Gastroesophageal sphincter (tissue), 4 donors: ENCODE results near the gene XYLT1. TPM values are rescaled to one million over a fixed set of nuclear protein-coding genes. Genes with fewer than 3 reads are reported as not detected.
A peak's percentile ranks its signal among the peaks of the same experiment; 100 is the strongest.

Source experiments
- ATAC-seq: fragments of 150-250 bp; one replicate; pipeline ENCODE4 v1.9.1; 2016; ENCODE audit warnings: mild to moderate bottlenecking, moderate library complexity
- H3K27ac ChIP-seq, 4 donors: fragments of 200-600 bp; sonication (generic) in 3 of 4; 1 replicate in 3 of 4; 2 replicates in 1 of 4; pipeline ENCODE4 v1.5.1; 2016 to 2019
- H3K27me3 ChIP-seq: fragments of 200-600 bp; sonication (generic); one replicate; pipeline ENCODE4 v1.5.1; 2019
- H3K36me3 ChIP-seq, 2 donors: fragments of 200-600 bp; sonication (generic); one replicate each; pipeline ENCODE4 v1.5.1; 2019; ENCODE audit warnings: control low read depth in 1 of 2
- H3K4me1 ChIP-seq, 3 donors: fragments of 200-600 bp; sonication (generic); 1 replicate in 2 of 3; 2 replicates in 1 of 3; pipeline ENCODE4 v1.5.1; 2016 to 2019; ENCODE audit warnings: control low read depth in 2 of 3
- H3K4me3 ChIP-seq, 2 donors: fragments of 200-600 bp; sonication (generic); one replicate each; pipeline ENCODE4 v1.5.1; 2019; ENCODE audit warnings: mild to moderate bottlenecking in 1 of 2, moderate library complexity in 1 of 2
- H3K9me3 ChIP-seq, 3 donors: fragments of 200-600 bp; sonication (generic); one replicate each; pipeline ENCODE4 v1.5.1; 2017 to 2019; ENCODE audit warnings: control low read depth in 2 of 3
- EP300 ChIP-seq: sonication (generic); formaldehyde crosslinking; IDR thresholded peaks from one replicate; pipeline ENCODE4 v1.6.1; 2017; ENCODE audit warnings: antibody characterized with exemption, mild to moderate bottlenecking
- POLR2A ChIP-seq, 2 donors: fragments of 450-650 bp; IDR thresholded peaks; one replicate each; pipeline ENCODE4 v1.6.1; 2017; ENCODE audit warnings: antibody characterized with exemption in 2 of 2, mild to moderate bottlenecking in 2 of 2, moderate library complexity in 1 of 2
- POLR2AphosphoS5 ChIP-seq: sonication (generic); formaldehyde crosslinking; IDR thresholded peaks from one replicate; pipeline ENCODE4 v1.6.1; 2017; ENCODE audit warnings: antibody characterized with exemption
- whole genome bisulfite sequencing, 2 donors: methylation state at CpG; one replicate each; pipeline ENCODE4 v1.1.5; 2018; ENCODE audit warnings: low coverage in 1 of 2; 5-methylcytosine and 5-hydroxymethylcytosine counted together
- total RNA-seq, 4 donors: library from RNA; depleted of rRNA; stranded (reverse); fragments of >200 nt; gene quantifications; one replicate each; pipeline ENCODE4 v1.1.0, GENCODE V29; 2016
- TF ChIP-seq, protein P1 (sequence below), 4 experiments: fragments of 200-600 bp in 2 of 4; fragments of 450-650 bp in 2 of 4; sonication (generic) in 1 of 4; IDR thresholded peaks; one replicate each; pipeline ENCODE4 v1.5.1; 2017 to 2019; ENCODE audit warnings: antibody characterized with exemption in 4 of 4, mild to moderate bottlenecking in 2 of 4, moderate library complexity in 2 of 4

The XYLT1 gene
- total RNA-seq, 4 donors from 2014 or later, result 19.1 to 51.6 (median 23.7) TPM

GRCh38 chr16:17407321-17407720, 63.4 kb downstream of the XYLT1 start:
- H3K27me3 ChIP-seq, result no peaks in the 10 kb centered on the region
- no peak for TF ChIP-seq POLR2A (IDR thresholded peaks at IDR 0.05)
- TF ChIP-seq POLR2AphosphoS5, result no peak
- no peak for TF ChIP-seq EP300
- TF ChIP-seq, protein P1, sequence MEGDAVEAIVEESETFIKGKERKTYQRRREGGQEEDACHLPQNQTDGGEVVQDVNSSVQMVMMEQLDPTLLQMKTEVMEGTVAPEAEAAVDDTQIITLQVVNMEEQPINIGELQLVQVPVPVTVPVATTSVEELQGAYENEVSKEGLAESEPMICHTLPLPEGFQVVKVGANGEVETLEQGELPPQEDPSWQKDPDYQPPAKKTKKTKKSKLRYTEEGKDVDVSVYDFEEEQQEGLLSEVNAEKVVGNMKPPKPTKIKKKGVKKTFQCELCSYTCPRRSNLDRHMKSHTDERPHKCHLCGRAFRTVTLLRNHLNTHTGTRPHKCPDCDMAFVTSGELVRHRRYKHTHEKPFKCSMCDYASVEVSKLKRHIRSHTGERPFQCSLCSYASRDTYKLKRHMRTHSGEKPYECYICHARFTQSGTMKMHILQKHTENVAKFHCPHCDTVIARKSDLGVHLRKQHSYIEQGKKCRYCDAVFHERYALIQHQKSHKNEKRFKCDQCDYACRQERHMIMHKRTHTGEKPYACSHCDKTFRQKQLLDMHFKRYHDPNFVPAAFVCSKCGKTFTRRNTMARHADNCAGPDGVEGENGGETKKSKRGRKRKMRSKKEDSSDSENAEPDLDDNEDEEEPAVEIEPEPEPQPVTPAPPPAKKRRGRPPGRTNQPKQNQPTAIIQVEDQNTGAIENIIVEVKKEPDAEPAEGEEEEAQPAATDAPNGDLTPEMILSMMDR (IDR thresholded peaks at IDR 0.05), result no peak
- H3K4me1 ChIP-seq, result peaks cover 0 to 75% (median 27%) of the 10 kb centered on the region in 3 donors
- WGBS, 2 donors, result 88 to 100% methylated on average over 3 of the region's 3 CpGs
- H3K9me3 ChIP-seq, result no peaks in the 10 kb centered on the region
- H3K27ac ChIP-seq, result peak overlapping the region; percentile 86 to 92 (median 90)
- no peak for ATAC-seq
- H3K4me3 ChIP-seq, result no peak overlapping the region
- no peaks in the 10 kb centered on the region for H3K36me3 ChIP-seq

DNA sequence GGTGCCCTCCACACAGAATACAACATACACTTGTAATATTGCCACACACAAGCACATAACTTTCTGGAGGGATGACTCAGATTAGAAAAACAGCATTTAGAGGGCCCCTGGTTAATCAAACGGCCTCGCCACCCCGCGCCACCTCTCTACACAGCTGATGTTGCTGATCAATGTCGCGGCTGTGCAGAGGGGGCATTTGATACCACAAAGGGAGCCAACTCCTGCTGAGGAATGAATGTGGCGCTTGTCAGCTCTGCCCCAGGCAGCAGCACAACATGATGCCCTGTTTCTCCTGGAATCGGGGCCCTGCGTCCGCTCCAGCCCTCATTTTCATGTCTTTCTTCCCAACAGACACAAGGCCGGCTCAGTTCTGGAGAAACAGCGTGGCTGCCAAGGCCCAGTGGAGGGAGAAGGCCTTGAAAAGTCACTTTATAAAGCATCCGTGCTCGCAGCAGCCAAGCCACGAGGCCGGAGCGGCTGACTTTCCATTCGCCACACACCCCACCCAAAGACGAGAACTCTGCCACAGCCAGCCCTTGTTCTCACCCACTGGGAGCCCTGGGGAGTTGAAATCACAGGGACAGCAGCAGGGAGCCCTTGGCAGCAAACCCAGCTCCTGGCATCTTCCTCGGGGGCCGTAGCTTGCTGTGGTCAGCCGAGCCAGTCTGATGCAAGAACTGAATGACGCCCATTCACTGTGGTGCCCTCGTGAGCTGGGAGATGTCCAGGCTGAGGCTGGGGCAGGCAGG, 65.6 kb downstream of the XYLT1 start:
- peak overlapping the region; percentile 86 to 92 (median 90) for H3K27ac ChIP-seq
- peak; percentile 78 for TF ChIP-seq POLR2AphosphoS5
- no peak for TF ChIP-seq POLR2A (IDR thresholded peaks at IDR 0.05)
- TF ChIP-seq, protein P1 (IDR thresholded peaks at IDR 0.05), result peak in 1 of 4 experiments; percentile 2
- peak; percentile 26 for TF ChIP-seq EP300

DNA sequence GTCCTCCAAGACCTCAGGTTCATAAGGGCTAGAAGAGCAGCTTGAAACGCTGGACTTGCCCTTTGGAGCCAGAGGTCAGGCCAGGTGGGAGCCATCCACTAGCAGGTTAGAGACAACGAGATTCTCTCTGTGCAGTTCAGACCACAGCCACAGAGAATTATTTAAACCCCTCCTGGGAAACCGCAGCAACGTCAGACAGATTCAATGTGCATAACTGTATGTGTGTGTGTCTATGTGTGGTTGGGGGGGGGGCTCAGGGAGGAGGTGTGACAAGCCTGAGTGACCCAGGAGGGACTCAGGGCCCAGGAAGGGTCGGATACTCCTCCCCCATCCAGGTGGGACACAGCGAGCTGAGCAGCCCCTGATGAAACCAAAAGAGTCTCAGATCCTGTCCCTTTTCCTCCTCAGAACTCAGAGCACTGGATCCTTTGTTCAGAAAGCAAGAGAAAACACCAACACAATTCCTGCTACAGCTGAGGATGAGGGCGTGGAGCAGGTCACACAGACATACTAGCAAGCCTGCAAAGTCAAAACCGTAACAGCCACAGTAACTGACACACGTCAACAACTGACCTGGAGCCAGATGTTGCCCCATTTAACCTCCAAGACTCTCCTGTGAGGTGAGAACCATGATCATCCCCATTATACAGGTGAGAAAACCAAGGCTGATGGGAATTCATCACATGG, 66.8 kb downstream of the XYLT1 start:
- H3K27ac ChIP-seq, result peak overlapping the region; percentile 86 to 92 (median 90)
- no peak for ATAC-seq
- no peaks in the 10 kb centered on the region for H3K27me3 ChIP-seq
- H3K4me1 ChIP-seq, result peaks cover 0 to 74% (median 23%) of the 10 kb centered on the region in 3 donors
- TF ChIP-seq, protein P1 (IDR thresholded peaks at IDR 0.05), result no peak
- TF ChIP-seq EP300 (no peak), POLR2AphosphoS5 (no peak), POLR2A (IDR thresholded peaks at IDR 0.05) (no peak)
- H3K4me3 ChIP-seq, result no peak overlapping the region
- H3K9me3 ChIP-seq, result no peaks in the 10 kb centered on the region
- 91 to 94% methylated on average over 3 to 5 of the region's 9 CpGs for WGBS, 2 donors
- H3K36me3 ChIP-seq, result no peaks in the 10 kb centered on the region

More for the DNA sequence above, 65.6 kb downstream of the XYLT1 start:
- WGBS, 2 donors, result 43 to 44% methylated on average over 4 to 7 of the region's 24 CpGs
- ATAC-seq, result peak; percentile 89
- peak overlapping the region in 1 of 2 donors; percentile 26 for H3K4me3 ChIP-seq
- no peaks in the 10 kb centered on the region for H3K27me3 ChIP-seq
- peaks cover 0 to 74% (median 23%) of the 10 kb centered on the region in 3 donors for H3K4me1 ChIP-seq
- H3K36me3 ChIP-seq, result no peaks in the 10 kb centered on the region
- no peaks in the 10 kb centered on the region for H3K9me3 ChIP-seq

- Histone ChIP-seq H3K4me1 (peaks cover 0 to 69% (median 23%) of the 10 kb centered on the region in 3 donors), H3K27me3 (no peaks in the 10 kb centered on the region), H3K4me3 (no peak overlapping the region), H3K27ac (peak overlapping the region; percentile 86 to 92 (median 90)), H3K9me3 (no peaks in the 10 kb centered on the region), H3K36me3 (no peaks in the 10 kb centered on the region)
- WGBS, 2 donors, result 78 to 89% methylated on average over 5 to 6 of the region's 10 CpGs
- TF ChIP-seq POLR2A (IDR thresholded peaks at IDR 0.05) (no peak), EP300 (no peak), POLR2AphosphoS5 (no peak)
- TF ChIP-seq, protein P1 (IDR thresholded peaks at IDR 0.05), result no peak
- ATAC-seq, result no peak
These were observed 67.5 kb downstream of the XYLT1 start for GRCh38 chr16:17403156-17403809.
